Measurements from ENCODE around the gene PIN4.
"Not testable (repeated sequence)": the region's sequence is repeated elsewhere in the genome, so short reads cannot be mapped to it uniquely, and the experiment has no call there.

The PIN4 gene

DNA sequence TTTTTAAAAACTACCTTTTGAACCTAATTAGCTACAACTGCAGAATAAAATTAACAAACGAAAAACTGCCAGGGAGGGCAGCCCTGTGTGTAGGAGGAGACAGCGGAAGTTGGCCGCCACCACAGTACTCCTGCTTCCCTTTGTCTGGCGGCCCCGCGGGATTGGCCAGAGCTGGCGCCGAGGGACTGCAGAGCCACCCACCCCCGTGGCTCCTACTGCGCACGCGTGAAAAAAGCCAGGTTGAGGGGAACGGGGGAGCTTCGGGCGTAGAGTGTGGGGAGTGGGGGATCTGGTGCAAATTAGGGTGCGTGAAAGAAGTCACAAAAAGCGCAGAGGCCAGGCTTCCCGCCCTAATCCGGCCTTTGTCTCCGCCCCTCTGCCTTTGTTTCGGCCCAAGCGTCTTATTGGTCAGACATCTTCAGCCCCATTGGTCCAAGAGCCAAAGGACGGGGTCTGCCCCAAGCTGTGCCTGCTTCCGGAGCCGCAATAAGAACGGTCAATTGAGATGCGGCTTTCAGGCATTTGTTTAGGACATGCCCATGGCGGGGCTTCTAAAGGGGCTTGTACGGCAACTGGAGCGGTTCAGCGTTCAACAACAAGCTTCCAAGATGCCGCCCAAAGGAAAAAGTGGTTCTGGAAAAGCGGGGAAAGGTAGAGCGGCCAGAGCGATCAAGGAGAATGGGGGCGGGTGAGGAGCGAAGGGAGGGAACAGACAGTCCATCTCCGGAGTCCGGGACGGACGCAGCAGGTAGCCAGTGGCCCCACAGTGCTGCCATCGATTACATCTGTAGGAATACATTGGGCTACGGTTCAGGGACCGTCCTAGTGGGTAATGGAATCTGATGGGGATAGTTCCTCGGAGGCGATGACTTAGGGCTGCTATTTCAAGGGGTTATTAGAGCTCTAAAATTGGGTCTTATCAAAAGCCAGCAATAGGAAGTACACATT, at the start of gene PIN4:
Gene PIN4, plus strand, starts transcription at position 580 of the 948 bp plus-strand sequence. Its CDS starts 29 bp downstream, at position 609.
- DNase-seq = peak; percentile 89 to 95

DNA sequence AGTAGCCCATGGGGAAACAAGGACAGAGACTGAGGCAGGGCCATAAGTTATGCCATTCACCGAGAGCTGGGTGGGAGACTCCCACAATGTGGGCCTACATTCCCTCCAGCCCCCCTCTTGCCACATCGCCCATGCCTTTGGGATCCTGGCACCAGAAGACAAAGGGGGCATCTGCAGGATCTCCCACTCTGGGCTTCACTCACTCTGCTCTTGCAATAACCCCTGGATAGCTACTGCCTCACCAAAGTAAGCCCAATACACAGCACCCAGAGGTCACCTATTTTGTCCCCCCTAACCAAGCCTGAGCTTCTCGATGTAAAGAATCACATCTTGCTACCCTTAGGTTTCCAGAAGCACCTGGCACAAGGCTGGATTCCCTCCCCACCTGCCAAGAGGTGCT, 49.1 kb upstream of the PIN4 start:
- no peak for DNase-seq

DNA sequence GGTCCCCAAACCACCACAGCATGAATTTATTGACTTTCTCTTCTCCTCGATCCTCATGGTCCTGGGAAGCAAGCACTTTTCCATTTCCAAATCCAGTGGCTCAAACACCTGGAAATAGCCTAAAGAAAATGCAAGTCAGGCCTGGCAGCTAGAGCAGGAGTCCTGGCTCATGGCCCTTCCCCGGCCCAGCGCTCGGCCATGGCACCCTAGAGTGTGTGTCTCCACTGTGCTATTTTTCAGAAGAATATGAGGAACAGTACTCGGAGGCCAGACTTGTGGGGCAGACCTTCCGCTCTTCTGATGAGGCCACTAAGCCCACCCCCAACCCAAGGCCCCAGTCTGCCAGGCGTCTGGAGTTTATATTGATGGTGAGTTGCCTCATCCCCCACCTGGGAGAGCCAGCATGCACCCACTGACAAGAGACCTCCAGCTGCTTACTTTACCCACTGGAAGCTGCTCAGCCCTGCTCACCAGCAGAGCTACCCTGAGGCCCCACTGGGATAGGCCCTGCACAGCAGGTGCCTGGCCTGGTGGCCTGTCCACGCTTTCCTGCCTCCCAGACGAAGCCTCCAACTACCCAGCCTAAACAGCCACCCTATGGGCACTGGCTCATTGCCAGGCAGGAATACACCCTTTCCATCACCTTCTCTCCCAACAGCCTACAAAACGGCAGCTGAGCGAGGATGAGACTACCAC, 47.6 kb upstream of the PIN4 start:
- no peak for DNase-seq

DNA sequence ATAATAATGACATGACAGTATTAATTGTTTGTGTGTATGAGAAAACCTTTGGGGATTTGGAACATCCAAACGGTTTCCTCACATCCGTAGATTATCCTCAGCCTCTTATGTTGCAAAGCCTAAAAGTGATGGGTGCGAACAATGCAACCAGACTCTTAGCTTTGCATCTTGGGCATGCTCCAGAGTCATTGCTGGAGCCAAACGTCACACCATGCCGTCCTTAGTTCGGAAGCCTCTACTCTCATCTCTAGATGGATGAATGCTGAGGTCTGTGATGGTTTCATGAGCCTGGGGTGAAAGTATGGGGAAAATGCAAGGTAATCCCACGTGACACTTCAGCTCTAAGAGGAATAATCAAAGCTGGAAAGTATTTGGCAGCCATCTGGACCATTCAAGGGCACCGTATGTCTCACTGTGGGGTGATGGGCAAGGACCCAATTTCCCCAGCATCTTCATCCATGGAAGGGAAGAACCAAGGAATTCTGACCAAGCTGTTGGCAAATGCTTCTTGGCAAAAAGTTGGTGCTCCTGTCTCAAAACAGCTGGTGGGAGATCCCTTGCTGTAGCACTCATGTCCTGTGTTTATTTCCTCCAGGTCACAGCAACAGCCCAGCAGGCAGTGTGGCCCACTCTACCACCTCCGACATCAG, 43.6 kb upstream of the PIN4 start:
- DNase-seq = peak; percentile 8 to 75

DNA sequence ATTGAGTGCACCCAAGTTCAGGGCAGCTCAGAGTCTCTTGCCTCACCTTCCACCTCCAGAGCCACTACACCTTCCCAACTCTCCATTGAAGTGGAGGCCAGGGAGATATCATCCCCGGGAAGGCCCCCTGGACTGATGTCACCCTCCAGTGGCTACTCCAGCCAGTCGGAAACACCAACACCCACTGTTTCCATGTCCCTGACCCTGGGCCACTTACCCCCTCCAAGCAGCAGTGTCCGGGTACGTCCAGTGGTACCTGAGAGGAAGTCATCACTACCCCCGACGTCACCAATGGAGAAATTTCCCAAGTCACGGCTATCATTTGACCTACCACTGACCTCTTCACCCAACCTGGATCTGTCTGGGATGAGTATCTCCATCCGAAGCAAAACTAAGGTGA, 42.0 kb upstream of the PIN4 start:
- DNase-seq = no peak

DNA sequence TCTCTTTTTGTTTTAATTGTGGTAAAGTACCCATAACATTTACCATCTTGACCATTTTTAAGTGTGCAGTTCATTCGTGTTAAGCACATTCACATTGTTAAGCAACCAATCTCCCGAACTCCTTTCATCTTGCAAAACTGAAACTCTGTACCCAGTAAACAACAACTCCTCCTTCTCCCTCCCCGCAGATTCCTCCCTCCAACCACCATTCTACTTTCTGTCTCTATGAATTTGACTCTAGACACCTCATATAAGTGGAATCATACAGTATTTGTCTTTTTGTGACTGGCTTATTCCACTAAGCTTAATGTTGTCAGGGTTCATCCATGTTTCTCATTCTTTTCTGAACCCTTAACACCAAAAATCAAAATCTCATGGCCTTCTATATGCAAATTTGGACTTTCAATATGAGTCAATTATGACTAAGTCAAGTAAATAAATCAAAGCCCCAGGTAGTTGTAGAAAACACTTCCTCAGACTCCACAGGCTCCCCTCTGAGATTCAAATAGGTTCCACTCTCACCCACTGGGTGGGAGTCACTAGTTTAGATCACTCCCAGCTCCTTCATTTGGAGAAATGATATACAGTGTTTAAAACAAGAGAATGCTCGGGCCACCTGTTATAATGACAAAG, 40.1 kb upstream of the PIN4 start:
- DNase-seq = no peak

DNA sequence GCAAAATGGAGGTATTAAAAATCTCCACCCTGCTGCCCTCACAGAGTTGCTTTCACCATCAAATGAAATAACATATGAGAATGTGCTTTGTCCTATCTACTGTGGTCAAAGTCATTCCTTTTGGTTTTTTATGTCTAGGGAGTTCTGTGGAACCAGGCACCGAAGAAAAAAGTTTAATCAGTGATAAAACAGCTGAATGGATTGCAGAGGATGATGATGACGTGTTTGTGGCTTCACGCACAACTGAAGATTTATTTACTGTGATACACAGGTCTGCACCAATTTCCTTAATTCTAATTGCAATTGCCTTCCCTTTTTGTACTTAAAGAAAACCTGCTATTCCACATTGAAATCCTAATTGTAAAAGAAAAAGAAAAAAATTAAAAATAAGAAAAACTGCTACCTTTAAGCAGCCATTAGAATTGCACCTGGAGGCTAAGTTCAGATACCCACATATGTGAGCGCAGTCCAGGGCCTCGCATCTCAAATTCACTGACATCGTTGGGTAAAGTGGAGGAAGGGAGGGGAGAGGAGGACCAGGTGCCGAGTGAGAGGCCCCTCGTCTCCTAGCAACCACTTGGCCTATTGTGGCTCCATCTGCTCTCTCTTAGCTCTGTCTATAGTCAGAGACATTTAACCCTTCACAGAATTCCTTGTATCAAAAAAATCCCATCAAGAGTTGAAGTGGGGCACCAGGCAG, 39.3 kb upstream of the PIN4 start:
- DNase-seq = peak; percentile 74 to 79

DNA sequence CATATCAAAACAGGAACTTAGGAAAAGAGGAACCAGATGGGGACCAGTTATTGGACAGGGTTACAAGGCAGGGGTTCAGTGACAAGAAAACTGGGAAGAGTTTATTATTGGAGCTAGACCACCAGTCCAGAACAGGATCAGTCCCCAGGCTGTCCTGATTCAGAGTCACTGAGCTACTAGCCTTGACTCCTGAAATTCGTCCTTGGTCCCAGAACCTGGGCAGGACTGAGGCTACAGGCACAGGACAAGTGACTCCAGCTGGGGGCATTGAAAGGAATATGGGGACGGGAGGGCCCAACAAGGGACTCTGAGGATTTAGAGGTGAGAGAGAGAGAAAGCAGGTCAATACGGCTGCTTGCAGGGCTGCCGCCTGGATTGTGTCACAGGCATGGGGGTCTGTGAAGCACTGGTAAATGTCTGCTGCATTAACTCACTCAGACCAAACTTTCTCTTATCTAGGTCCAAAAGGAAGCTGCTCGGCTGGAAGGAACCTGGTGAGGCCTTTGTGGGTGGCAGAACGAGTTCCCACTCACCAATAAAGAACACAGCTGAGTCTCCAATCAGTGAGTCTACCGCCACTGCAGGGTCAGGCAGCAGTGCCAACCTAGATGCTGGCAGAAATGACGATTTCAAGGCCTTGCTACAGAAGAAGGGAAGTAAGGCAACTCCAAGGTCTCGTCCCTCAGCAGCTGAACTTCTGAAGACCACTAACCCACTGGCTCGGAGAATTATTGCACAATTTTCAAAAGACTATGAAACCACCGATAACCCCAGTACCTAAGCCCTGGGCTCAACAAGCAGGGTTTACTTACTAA, 38.6 kb upstream of the PIN4 start:
- no peak for DNase-seq

DNA sequence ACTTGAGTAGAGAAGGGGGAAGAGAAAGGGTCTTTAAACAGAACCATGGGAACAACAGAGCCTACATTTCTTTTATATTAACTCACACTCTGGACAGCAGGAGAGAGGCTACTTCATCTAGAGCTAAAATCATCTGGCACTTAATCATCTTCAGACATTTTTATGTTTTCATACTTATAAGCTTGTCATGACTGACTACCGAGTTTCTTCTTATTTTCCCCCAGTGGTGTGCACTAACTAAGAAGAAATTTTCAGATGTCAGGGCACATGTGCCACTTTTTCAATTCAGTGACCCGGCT, 38.0 kb upstream of the PIN4 start:
- DNase-seq = no peak

DNA sequence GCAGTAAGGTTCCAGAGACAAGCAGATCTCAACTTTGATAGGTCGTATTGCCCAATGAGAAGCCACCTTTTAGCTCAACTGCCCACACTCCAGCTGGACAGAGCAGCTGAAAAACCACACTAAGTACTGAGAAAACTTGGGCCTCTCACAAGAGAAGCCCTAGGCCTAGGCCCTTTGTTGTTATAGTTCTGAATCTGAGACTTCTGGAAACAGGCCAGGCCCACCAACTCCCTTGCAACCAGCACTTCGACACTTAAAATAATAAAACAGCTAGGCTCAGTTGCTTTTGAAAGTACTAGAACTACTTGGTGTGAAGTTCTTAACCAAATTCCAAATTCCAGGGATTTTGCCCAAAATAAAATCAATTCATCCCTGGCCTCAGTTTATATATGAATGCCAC, 36.4 kb upstream of the PIN4 start:
- no peak for DNase-seq

DNA sequence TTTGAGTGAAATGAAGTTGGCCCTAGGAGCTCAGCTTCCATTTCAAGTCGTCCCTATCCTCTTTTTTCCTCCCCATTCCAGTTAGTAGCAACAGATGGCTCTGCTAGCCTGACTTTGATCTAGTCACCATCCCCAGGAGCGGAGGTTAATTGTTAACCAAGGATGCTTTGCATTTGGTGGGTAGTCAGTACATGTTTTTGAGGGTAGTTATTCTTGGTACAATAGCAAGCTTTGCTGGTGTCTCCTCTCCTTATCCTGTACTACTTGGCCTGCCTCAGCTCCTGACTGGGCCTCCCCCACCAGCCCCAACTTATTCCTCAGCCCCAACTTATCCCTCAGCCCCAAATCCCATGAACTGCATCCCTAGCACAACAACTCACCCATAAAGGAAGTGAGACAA, 35.0 kb upstream of the PIN4 start:
- DNase-seq = no peak

DNA sequence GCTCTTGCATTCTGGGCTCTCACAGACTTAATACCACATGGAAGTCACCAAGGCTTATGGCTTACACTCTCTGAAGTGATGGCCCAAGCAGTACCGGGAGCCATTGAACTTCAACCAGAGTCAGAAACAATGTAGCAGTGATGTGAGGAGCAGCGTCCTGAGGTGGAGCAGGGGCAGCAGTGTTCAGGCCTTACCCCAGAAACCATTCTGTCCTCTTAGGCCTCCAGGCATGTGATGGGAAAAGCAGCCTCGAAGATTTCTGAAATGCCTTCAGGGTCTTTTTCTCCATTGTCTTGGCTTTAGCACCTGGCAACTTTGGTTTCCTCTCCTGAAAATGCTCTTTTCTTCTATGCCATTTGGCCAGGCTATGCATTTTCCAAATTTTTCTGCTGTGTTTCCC, 22.8 kb upstream of the PIN4 start:
- DNase-seq = no peak

DNA sequence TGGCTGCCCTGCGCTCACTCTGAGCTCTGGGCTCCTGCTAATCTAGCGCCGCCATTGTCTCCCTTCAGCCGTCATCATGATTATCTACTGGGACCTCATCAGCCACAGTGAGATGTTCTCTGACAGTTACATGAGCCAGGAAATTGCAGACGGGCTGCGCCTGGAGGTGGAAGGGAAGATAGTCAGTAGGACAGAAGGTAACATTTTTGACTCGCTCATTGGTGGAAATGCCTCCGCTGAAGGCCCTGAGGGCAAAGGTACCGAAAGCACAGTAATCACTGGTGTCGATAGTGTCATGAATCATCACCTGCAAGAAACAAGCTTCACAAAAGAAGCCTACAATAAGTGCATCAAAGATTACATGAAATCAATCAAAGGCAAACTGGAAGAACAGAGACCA, 21.8 kb upstream of the PIN4 start:
- no peak for DNase-seq

DNA sequence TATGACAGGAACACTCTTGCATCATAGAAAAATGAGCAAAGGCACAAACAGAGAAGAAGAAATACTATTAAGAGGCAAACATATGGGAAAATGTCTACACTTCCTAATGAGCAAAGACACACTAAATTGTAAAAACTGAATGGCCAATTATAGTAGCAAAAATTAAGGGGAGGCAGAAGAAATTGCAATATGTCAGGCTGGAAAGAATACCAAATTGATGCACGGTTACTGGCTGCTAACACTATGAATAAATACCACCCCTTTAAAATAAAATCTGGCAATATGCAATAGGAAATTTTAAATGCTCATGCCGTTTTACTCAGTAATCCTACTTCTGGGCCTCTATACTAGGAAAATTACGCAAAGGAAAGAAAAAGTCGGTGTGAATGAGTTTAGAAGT, 16.0 kb upstream of the PIN4 start:
- no peak for DNase-seq

DNA sequence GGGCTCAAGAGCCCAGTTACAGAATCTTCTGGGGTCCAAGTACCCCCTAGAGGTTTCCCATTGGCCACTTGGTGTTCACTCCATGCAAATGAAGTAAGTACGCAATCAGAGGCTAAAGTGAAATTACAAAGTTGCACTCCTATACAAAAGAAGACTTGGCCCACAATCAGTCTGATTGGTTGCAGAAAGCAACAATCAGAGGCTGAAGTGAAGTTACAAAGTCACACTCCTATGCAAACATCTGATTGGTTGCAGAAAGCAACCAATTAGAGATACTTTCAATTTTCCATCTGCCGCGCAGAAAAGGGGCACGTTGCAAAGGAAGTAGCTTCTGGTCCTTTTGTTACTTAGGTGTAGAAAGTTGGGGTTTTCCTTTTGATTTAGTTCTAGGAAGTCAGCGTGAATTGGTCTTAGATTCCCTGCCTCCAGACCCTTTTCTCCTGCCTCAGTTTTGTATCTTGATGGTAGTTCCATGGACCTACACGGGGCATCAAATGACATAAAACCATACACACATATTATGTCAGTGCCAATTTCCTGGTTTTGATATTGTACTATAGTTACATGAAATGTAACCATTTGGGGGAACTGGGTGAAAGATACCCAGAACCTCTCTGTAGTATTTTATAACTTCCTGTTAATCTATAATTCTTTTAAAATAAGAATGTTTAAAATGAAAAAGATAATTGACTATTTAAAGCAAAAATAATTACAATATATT, 12.4 kb upstream of the PIN4 start:
- no peak for DNase-seq

DNA sequence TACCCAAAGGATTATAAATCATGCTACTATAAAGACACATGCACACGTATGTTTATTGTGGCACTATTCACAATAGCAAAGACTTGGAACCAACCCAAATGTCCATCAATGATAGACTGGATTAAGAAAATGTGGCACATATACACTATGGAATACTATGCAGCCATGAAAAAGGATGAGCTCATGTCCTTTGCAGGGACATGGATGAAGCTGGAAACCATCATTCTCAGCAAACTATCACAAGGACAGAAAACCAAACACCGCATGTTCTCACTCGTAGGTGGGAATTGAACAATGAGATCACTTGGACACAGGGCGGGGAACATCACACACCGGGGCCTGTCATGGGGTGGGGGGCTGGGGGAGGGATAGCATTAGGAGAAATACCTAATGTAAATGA, 5.3 kb upstream of the PIN4 start:
- not testable (repeated sequence) for DNase-seq

DNA sequence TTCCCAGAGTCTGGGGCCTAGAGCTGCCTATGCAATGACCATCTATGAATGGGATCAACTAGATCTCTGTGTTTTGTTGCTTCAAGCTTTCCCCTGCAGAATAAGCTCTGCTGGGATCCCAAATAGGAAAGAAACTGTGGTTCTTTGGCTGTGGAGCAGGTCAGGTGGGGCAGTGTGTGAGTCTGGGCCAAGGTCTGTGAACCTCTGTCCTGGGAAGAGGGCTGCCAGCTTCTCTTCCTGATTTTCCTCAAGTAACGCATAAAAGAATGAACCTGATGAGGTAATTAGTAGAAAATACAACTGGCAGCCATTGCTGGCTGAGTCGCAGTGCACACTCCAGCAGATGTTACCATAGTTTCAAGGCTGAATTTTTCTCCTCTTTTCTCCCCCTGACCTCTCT, 4.6 kb upstream of the PIN4 start:
- DNase-seq = no peak

DNA sequence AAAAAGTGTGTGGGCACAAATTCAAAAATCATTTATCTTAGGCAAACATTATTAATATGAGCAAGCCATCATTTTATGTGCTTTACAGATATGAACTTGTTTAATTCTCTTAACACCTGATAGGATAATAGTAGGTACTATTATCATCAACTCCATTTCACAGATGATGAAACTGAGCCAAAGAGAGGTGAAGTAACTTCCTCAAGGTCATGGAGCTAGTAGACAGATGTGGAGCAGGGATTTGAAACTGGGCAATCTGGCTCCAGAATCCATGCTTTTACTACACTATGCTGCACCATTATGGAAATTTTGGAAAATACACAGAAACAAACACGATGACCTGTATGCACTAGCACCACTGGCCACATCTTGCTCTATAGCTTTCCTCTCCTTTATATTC, 1.0 kb upstream of the PIN4 start:
- DNase-seq = no peak

DNA sequence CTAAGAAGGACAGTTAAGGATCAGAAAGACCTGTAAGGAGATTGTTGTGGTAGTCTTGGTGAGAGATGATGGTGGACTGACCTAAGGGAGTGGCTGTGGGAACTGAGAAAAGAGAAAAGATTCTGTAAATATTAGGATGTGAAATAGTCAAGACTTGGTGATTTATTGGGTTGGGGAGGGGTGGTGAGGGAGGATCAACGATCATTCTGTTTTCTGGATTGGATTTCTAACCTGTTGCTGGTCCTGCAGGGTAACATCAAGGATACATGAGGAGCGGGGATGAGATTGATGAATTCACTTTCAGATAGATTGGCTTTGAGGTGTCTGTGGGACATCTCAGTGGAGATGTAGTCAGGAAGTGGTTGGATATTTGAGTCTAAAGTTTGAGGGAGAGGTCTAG, 1.4 kb downstream of the PIN4 start:
- DNase-seq = no peak

DNA sequence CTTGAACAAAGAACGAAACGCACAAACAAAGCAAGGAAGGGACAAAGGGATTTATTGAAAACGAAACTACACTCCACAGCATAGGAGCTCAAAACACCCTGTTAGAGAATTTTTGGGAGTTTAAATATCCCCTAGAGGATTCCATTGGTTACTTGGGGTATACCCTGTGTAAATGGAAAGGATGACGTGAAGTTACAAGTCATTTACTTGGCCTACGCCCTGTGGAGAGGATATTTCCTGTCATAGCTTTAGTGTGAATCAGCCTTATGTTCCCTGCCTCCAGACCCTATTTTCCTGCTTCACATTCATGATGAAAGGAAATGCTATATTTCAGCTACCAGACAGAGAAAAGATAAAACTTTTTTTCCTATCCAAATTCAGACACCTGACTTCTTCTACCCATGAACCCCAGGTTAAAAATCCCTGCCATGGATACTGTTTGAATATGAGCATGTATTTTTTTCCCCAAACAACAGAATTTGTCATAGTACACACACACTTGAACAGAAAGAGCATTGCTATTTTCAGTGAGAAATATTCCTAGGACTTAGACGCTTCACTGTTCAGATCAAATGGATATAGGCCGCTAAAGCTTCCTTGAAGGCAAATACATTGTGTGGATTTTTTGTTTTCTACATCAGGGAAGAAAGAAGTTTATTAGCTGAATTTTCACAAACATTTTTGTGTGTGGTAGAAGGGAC, 20.4 kb downstream of the PIN4 start:
- DNase-seq = no peak
